ENCODE data around the gene KCNH1.

- TF ChIP-seq CBX5 (IDR thresholded peaks at IDR 0.05; ENCODE audit: low read depth) = no peak
- no peak for TF ChIP-seq NFYB (IDR thresholded peaks at IDR 0.05; ENCODE audit: insufficient read depth, low read depth, low read length)
- no peak for TF ChIP-seq MYC (IDR thresholded peaks at IDR 0.05; ENCODE audit: insufficient read depth, insufficient read length, insufficient replicate concordance, low read length, severe bottlenecking)
- TF ChIP-seq NFYA (IDR thresholded peaks at IDR 0.05; ENCODE audit: borderline replicate concordance, low read depth, low read length) = no peak
- TF ChIP-seq CTCF (IDR thresholded peaks at IDR 0.05 in 2 of 3, conservative IDR thresholded peaks at IDR 0.05 in 1 of 3; ENCODE audit: control insufficient read depth in 2 of 3, extremely low read depth in 1 of 3, insufficient read depth in 1 of 3, low read depth in 3 of 3, low read length in 3 of 3) = no peak
These were observed 255.4 kb downstream of the KCNH1 start for GRCh38 chr1:210878564-210878963.

Data from GM12878 (cell line).